H9 (cell line): ENCODE results near the gene DGKG. TPM values are rescaled to one million over a fixed set of nuclear protein-coding genes. Genes with fewer than 3 reads are reported as not detected.

Source experiments
- DNase-seq: peaks from one replicate; pipeline ENCODE4 v3.0.0-alpha.2; 2017
- H2AFZ ChIP-seq: one replicate; pipeline ENCODE4 v1.6.1; 2013; ENCODE audit warnings: mild to moderate bottlenecking, low read length, control low read depth, moderate library complexity
- H2AK5ac ChIP-seq: 2 replicates; pipeline ENCODE4 v1.6.1; 2013; ENCODE audit warnings: low read length, control low read depth, mixed read lengths; ENCODE audit not compliant: insufficient read length
- H2BK120ac ChIP-seq: one replicate; pipeline ENCODE4 v1.6.1; 2013; ENCODE audit warnings: low read depth, mild to moderate bottlenecking, low read length, control low read depth, inconsistent platforms; ENCODE audit not compliant: poor library complexity, severe bottlenecking
- H2BK12ac ChIP-seq: 2 replicates; pipeline ENCODE4 v1.6.1; 2013; ENCODE audit warnings: low read length, control low read depth, mixed read lengths, low read depth; ENCODE audit not compliant: insufficient read length
- H2BK15ac ChIP-seq: 2 replicates; pipeline ENCODE4 v1.6.1; 2013; ENCODE audit warnings: low read depth, low read length, control low read depth
- H2BK20ac ChIP-seq: one replicate; pipeline ENCODE4 v1.6.1; 2013; ENCODE audit warnings: low read depth, mild to moderate bottlenecking, low read length, control low read depth, inconsistent platforms; ENCODE audit not compliant: poor library complexity, severe bottlenecking
- H2BK5ac ChIP-seq: 2 replicates; pipeline ENCODE4 v1.6.1; 2013; ENCODE audit warnings: low read length, control low read depth, mixed read lengths; ENCODE audit not compliant: insufficient read length
- H3K14ac ChIP-seq: 2 replicates; pipeline ENCODE4 v1.6.1; 2013; ENCODE audit warnings: low read length, control low read depth; ENCODE audit not compliant: insufficient read depth
- H3K18ac ChIP-seq: 2 replicates; pipeline ENCODE4 v1.6.1; 2013; ENCODE audit warnings: low read depth, mild to moderate bottlenecking, mixed read lengths, low read length, control low read depth; ENCODE audit not compliant: insufficient read length
- H3K23ac ChIP-seq: 2 replicates; pipeline ENCODE4 v1.6.1; 2013; ENCODE audit warnings: low read length, control low read depth, mixed read lengths, low read depth; ENCODE audit not compliant: insufficient read length
- H3K23me2 ChIP-seq: 2 replicates; pipeline ENCODE4 v1.6.1; 2013; ENCODE audit warnings: low read depth, mild to moderate bottlenecking, mixed read lengths, low read length, control low read depth; ENCODE audit not compliant: insufficient read length, poor library complexity, severe bottlenecking
- H3K27ac ChIP-seq: 2 replicates; pipeline ENCODE4 v1.5.1; 2013; ENCODE audit warnings: low read length, control low read depth, mixed read lengths, low read depth; ENCODE audit not compliant: insufficient read length
- H3K27me3 ChIP-seq: 2 replicates; pipeline ENCODE4 v1.6.1; 2013; ENCODE audit warnings: low read length, control low read depth, inconsistent platforms; ENCODE audit not compliant: insufficient read depth
- H3K4ac ChIP-seq: 2 replicates; pipeline ENCODE4 v1.6.1; 2013; ENCODE audit warnings: low read depth, mild to moderate bottlenecking, control low read depth, inconsistent platforms, low read length, moderate library complexity
- H3K4me1 ChIP-seq: 2 replicates; pipeline ENCODE4 v1.6.1; 2013; ENCODE audit warnings: low read length, control low read depth, inconsistent platforms; ENCODE audit not compliant: insufficient read depth
- H3K4me2 ChIP-seq: 2 replicates; pipeline ENCODE4 v1.6.1; 2013; ENCODE audit warnings: low read length, control low read depth, mixed read lengths; ENCODE audit not compliant: insufficient read length, insufficient read depth
- H3K56ac ChIP-seq: 2 replicates; pipeline ENCODE4 v1.6.1; 2013; ENCODE audit warnings: low read depth, mild to moderate bottlenecking, mixed read lengths, low read length, control low read depth; ENCODE audit not compliant: insufficient read length
- H3K79me1 ChIP-seq: 2 replicates; pipeline ENCODE4 v1.6.1; 2013; ENCODE audit warnings: low read depth, mild to moderate bottlenecking, moderate library complexity, low read length, control low read depth, inconsistent platforms; ENCODE audit not compliant: insufficient read depth, poor library complexity, severe bottlenecking
- H3K79me2 ChIP-seq: 2 replicates; pipeline ENCODE4 v1.6.1; 2013; ENCODE audit warnings: low read length, control low read depth, inconsistent platforms; ENCODE audit not compliant: insufficient read depth
- H3K9ac ChIP-seq: 2 replicates; pipeline ENCODE4 v1.6.1; 2013; ENCODE audit warnings: low read length, control low read depth, mixed read lengths; ENCODE audit not compliant: insufficient read length; ENCODE audit errors: extremely low read depth
- H3K9me3 ChIP-seq: one replicate; pipeline ENCODE4 v1.6.1; 2013; ENCODE audit warnings: low read depth, low read length, inconsistent platforms; ENCODE audit not compliant: control insufficient read depth
- H3T11ph ChIP-seq: one replicate; pipeline ENCODE4 v1.6.1; 2013; ENCODE audit warnings: mild to moderate bottlenecking, low read length, control low read depth, inconsistent platforms
- H4K20me1 ChIP-seq: one replicate; pipeline ENCODE4 v1.6.1; 2013; ENCODE audit not compliant: control insufficient read depth, insufficient read length, insufficient read depth
- H4K5ac ChIP-seq: 2 replicates; pipeline ENCODE4 v1.6.1; 2013; ENCODE audit warnings: low read depth, mild to moderate bottlenecking, mixed read lengths, low read length, control low read depth; ENCODE audit not compliant: insufficient read length
- H4K8ac ChIP-seq: replicated peaks from 2 replicates; pipeline ENCODE4 v1.6.1; 2013; ENCODE audit warnings: low read length, control low read depth, mixed read lengths, low read depth; ENCODE audit not compliant: insufficient read length
- H4K91ac ChIP-seq: 2 replicates; pipeline ENCODE4 v1.6.1; 2013; ENCODE audit warnings: low read depth, mild to moderate bottlenecking, moderate library complexity, mixed read lengths, low read length, control low read depth; ENCODE audit not compliant: insufficient read length
- H3K27ac Mint-ChIP-seq, 3 experiments: 2 replicates in 2 of 3; 3 replicates in 1 of 3; pipeline ENCODE4 v1.8.0; 2020 to 2021; ENCODE audit warnings: mixed read lengths in 3 of 3, mild to moderate bottlenecking in 1 of 3, moderate library complexity in 1 of 3
- H3K27me3 Mint-ChIP-seq: 2 replicates; pipeline ENCODE4 v1.8.0; 2021; ENCODE audit warnings: low read depth, mild to moderate bottlenecking, moderate library complexity, mixed read lengths
- H3K36me3 Mint-ChIP-seq, 3 experiments: 2 replicates in 2 of 3; 3 replicates in 1 of 3; pipeline ENCODE4 v1.8.0; 2020 to 2021; ENCODE audit warnings: low read depth in 3 of 3, mixed read lengths in 3 of 3; ENCODE audit not compliant: insufficient read depth in 1 of 3
- H3K4me1 Mint-ChIP-seq, 2 experiments: 2 replicates each; pipeline ENCODE4 v1.8.0; 2020; ENCODE audit warnings: mixed read lengths in 2 of 2
- H3K4me3 Mint-ChIP-seq, 2 experiments: 2 replicates in 1 of 2; 3 replicates in 1 of 2; pipeline ENCODE4 v1.8.0; 2020 to 2021; ENCODE audit warnings: mild to moderate bottlenecking in 2 of 2, mixed read lengths in 2 of 2, moderate library complexity in 1 of 2
- H3K9me3 Mint-ChIP-seq, 2 experiments: 2 replicates in 1 of 2; 3 replicates in 1 of 2; pipeline ENCODE4 v1.8.0; 2020; ENCODE audit warnings: mild to moderate bottlenecking in 2 of 2, mixed read lengths in 2 of 2, moderate library complexity in 1 of 2
- WGBS: extraction: QIAGEN DNeasy Blood & Tissue Kit; methylation state at CpG from one replicate; pipeline ENCODE4 v1.1.7; 2013; ENCODE audit warnings: missing lambda C conversion rate, low lambda C conversion rate, mixed read lengths; ENCODE audit not compliant: insufficient read length; ENCODE audit errors: extremely low coverage; 5-methylcytosine and 5-hydroxymethylcytosine counted together
- total RNA-seq: library from RNA; stranded (reverse); gene quantifications from 2 replicates; pipeline ENCODE4 v1.2.1, GENCODE V29; 2021
- TF ChIP-seq, protein P1 (sequence below): fragments of 200-600 bp; sonication (generic); conservative IDR thresholded peaks from 3 replicates; pipeline ENCODE4 v1.8.0; 2021; ENCODE audit warnings: antibody characterized with exemption, mild to moderate bottlenecking

The DGKG gene
- total RNA-seq, 1 experiment from 2014 or later: not detected

DNA sequence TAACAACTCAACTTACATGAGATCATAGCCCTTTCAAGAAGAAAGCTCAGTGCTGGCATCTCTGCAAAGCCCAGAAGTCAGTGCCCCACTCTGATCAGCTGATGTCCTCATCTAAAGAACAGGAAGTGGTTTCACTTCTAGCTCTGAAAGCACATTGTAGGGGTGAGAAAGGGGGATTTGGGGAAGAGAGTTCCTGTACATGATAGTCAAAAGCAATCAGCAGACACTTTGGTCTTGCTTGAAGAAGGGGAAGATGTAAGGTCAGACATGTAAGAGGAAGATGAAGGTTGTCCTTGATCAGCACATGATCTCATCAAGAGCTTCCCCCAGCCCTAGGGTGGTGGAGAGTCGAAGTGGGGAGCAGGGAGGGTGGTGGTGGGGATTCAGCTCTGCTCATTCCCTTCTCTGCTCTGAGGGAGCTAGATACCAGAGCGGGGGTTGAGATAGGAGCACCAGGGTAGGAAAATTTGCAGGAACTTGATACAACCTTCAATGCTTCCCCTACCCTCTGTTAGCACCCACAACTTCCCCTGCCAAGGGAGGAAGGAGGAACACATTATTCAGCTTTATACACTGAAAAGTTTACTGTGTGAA lies 176.7 kb downstream of the DGKG start:
- Histone ChIP-seq H3K23ac (no peak overlapping the region), H2AFZ (no peak overlapping the region), H3K23me2 (no peaks in the 10 kb centered on the region), H3K79me1 (no peaks in the 10 kb centered on the region), H3K56ac (no peak overlapping the region), H2BK5ac (no peak overlapping the region), H3K27me3 (no peaks in the 10 kb centered on the region; the same call in 1 of the 2 replicates), H2BK15ac (no peak overlapping the region), H3K27ac (no peak overlapping the region), H2BK12ac (no peak overlapping the region), H4K20me1 (no peaks in the 10 kb centered on the region), H3K14ac (no peak overlapping the region), H2BK120ac (no peak overlapping the region), H3T11ph (no peak overlapping the region), H3K4me2 (no peak overlapping the region), H3K9ac (no peak overlapping the region), H3K79me2 (no peaks in the 10 kb centered on the region), H2BK20ac (no peak overlapping the region), H4K8ac (no peak overlapping the region), H3K9me3 (no peaks in the 10 kb centered on the region), H4K91ac (no peak overlapping the region), H2AK5ac (no peak overlapping the region), H3K4me1 (no peaks in the 10 kb centered on the region), H4K5ac (no peak overlapping the region), H3K18ac (no peak overlapping the region), H3K4ac (no peak overlapping the region)
- Mint-ChIP-seq H3K4me1 (no peaks in the 10 kb centered on the region), H3K9me3 (no peaks in the 10 kb centered on the region; a peak in 2 of 5 replicates), H3K27ac (no peak overlapping the region), H3K4me3 (no peak overlapping the region), H3K36me3 (no peaks in the 10 kb centered on the region), H3K27me3 (peaks cover 30% of the 10 kb centered on the region)
- DNase-seq: no peak
- TF ChIP-seq, protein P1, sequence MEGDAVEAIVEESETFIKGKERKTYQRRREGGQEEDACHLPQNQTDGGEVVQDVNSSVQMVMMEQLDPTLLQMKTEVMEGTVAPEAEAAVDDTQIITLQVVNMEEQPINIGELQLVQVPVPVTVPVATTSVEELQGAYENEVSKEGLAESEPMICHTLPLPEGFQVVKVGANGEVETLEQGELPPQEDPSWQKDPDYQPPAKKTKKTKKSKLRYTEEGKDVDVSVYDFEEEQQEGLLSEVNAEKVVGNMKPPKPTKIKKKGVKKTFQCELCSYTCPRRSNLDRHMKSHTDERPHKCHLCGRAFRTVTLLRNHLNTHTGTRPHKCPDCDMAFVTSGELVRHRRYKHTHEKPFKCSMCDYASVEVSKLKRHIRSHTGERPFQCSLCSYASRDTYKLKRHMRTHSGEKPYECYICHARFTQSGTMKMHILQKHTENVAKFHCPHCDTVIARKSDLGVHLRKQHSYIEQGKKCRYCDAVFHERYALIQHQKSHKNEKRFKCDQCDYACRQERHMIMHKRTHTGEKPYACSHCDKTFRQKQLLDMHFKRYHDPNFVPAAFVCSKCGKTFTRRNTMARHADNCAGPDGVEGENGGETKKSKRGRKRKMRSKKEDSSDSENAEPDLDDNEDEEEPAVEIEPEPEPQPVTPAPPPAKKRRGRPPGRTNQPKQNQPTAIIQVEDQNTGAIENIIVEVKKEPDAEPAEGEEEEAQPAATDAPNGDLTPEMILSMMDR: no peak
- WGBS: no CpG with 5 or more reads among the region's 2 CpGs
